ENCODE measurements around the gene CFAP299.

GRCh38 chr4:80913381-80913780, 577.9 kb downstream of the CFAP299 start:
- TF ChIP-seq CTCF (IDR thresholded peaks at IDR 0.05; ENCODE audit: low read length) (no peak), EZH2 (optimal IDR thresholded peaks at IDR 0.05; ENCODE audit: low read depth, low read length) (no peak)

Measured in MM.1S (cell line).